ENCODE results near the gene TEDC1. TPM values are rescaled to one million over a fixed set of nuclear protein-coding genes. Genes with fewer than 3 reads are reported as not detected.

Gene TEDC1
- total RNA-seq, 1 donor from 2014 or later, result 6.2 TPM

DNA sequence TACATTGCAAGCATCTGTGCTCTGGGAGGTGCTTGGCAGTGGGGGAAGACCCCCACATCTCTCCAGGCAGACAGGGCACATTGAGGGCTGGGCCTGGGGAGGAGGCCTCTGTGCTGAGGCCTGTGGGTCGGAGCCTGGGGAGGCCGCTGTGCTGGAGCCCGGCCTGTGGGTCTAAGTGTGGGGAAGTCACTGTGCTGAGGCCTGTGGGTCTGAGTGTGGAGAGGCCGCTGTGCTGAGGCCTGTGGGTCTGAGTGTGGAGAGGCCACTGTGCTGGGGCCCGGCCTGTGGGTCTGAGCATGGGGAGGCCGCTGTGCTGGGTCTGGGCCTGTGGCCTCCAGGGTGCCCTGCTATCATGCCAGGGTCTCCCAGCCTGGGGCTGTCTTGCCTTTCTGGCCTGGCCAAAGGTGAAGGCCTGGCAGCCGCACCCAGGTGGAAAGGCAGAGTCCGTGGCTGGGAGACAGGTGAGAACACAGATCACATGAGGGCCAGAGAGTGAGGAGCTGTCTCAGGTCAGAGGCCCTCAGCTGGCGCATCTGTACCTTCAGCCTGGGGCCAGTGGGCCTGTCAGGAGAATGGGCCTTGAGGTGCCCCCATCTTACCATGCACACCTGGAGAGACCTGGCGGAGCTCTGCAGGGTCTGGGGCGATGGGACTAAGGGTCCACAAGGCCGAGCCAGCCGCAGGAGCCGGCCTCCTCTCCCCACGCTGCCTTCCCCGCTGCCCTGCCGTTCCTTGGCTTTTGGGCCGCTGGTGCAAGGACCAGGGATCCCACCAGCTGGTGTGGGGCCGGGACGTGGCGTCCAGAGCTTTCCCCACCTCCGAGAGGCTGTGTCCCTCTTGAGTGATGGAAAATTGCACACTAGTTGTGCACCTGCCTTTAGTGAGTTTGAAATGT, 35.0 kb upstream of the TEDC1 start:
- intact Hi-C loops (cut with DNase I), result no loop called here
- no peak for ATAC-seq (ENCODE audit: poor library complexity)
- DNase-seq, result no peak

DNA sequence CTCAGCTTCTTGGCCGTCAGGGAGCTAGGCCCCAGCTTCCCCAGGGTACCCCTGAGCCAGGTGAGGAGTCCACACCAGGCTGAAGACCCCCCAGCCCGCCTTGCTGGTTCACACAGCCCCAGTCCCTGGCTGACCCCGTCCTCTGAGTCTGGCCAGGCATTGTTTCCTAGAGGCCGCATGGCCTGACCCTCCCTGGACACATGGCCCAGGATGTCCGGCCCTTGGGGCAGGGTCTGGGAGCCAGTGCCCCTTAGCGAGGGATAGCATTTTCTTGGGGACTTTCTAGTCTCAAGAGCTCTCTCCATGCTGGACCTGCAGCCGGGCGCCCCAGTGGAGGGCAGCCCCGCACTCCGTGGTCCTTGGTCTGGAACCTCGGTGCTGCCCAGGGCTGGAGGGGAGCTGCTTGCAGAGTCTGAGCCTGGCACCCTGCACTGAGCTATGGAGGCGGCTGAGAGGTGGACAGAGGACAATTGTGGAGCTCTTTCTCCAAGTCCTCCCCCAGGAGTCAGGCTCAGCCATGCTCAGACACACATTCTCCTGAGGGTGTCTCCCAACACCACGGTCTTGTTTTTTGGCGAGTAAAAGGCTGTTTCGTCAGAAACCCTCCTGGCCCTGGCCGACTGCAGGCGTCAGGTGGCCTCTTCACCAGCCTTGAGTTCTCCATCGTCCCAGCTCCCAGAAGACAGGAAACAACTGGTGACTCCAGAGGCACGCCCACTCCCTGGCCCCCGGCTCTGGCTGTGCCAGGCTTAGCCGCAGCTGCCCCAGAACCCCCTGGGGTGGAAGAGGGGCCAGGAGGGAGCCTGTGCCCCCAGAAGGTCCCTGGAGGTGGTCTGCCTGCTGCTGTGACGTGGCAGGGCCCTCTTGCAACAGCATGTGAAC, 34.1 kb upstream of the TEDC1 start:
- DNase-seq (no peak), ATAC-seq (ENCODE audit: poor library complexity) (peak; percentile 13)
- intact Hi-C loops (cut with DNase I), result no loop called here

DNA sequence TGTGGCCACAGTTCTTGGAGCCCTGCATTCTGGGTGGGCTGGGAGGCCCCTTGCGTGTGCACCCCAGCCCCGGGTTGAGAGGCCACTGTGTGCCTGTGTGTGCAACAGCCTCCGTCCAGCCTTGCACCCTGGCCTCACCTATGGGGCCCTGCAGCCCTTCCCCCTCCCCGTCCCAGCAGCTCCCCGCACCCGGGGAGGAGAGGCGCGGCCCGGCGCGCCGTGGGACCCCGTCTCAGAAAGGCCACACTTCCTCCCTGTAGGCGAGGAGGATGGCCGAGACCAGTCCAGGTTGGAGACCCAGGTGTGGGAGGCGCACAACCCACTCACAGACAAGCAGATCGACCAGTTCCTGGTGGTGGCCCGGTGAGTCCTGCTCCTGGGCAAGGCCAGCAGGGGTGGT, 33.0 kb upstream of the TEDC1 start:
- intact Hi-C loops (cut with DNase I), result no loop called here
- ATAC-seq (ENCODE audit: poor library complexity), result no peak

DNA sequence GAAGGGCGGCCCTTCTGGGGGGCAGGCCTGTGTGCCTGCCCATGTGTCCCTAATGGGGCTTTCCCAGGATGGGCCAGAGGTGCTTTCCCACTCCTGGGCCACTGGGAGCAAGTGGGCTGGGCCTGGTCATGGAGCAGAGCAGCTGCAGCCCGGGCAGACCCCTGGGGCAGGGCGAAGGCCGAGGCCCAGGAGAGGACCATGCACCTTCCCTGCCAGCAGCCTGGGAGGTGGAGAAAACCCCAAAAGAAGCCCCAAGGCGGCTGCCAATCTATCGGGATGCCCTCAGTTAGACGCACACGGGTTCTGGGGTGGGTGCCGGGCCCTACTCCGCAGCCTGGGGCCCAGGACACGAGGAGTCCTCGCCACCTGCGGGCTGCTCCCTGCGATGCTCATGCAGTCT, 32.5 kb upstream of the TEDC1 start:
- ATAC-seq (ENCODE audit: poor library complexity) (no peak), DNase-seq (no peak)
- intact Hi-C loops (cut with DNase I), result no loop called here

More for the DNA sequence above, 33.0 kb upstream of the TEDC1 start:
- DNase-seq, result no peak

DNA sequence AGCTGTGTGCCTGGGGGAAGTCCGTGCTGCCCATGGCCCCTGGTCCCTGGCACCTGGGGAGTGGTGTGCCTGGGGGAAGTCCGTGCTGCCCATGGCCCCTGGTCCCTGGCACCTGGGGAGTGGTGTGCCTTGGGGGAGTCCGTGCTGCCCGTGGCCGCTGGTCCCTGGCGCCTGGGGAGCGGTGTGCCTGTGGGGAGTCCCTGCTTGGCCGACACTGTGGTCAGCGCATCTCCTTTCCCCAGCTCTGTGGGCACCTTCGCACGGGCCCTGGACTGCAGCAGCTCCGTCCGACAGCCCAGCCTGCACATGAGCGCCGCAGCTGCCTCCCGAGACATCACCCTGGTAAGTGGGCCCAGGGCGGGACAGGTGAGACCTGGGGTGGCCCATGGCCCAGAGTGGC, 30.9 kb upstream of the TEDC1 start:
- intact Hi-C loops (cut with DNase I), result no loop called here
- no peak for ATAC-seq (ENCODE audit: poor library complexity)
- no peak for DNase-seq

DNA sequence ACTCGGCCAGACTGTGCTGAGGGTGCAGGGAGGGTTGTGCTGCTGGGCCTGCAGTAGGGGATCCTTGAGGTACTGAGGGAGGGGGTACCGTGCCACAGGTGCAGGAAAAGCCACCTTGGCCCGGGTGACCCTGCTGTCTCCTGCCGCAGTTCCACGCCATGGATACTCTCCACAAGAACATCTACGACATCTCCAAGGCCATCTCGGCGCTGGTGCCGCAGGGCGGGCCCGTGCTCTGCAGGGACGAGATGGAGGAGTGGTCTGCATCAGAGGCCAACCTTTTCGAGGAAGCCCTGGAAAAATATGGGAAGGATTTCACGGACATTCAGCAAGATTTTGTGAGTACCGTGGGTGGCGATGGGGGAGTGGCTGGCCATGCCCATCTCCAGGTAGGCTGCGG, 30.4 kb upstream of the TEDC1 start:
- DNase-seq, result no peak
- intact Hi-C loops (cut with DNase I), result no loop called here
- ATAC-seq (ENCODE audit: poor library complexity), result no peak

DNA sequence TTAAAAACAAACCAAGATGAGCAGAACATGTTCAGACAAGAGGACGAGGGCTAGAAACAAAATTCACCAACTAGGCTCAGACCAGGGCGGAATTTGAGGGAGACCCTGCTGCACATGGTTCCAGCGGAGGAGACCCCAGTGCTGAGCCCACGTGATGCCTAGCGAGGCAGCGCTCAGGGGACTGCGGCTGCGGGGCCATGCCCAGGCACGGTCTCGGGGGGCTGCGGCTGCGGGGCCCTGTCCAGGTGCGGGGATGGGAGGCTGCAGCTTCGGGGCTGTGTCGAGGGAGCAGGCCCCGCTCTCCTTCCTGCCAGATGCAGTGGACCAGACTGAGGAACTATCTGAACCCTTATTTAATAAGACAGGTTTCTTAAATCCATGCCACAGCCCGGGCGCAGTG, 29.1 kb upstream of the TEDC1 start:
- ATAC-seq (ENCODE audit: poor library complexity) (no peak), DNase-seq (no peak)
- intact Hi-C loops (cut with DNase I), result no loop called here

DNA sequence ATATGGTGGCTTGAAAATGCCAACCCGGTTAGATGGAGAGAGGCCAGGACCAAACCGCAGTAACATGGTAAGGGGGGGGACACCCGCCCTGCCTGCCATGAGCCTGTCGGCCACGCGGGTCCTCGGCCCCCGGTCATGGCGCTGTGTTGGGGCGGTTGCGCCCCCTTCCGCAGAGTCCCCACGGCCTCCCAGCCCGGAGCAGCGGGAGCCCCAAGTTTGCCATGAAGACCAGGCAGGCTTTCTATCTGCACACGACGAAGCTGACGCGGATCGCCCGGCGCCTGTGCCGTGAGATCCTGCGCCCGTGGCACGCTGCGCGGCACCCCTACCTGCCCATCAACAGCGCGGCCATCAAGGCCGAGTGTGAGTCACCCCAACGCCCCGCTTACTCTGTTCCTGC, 26.5 kb upstream of the TEDC1 start:
- ATAC-seq (ENCODE audit: poor library complexity) (no peak), DNase-seq (no peak)
- intact Hi-C loops (cut with DNase I), result no loop called here

DNA sequence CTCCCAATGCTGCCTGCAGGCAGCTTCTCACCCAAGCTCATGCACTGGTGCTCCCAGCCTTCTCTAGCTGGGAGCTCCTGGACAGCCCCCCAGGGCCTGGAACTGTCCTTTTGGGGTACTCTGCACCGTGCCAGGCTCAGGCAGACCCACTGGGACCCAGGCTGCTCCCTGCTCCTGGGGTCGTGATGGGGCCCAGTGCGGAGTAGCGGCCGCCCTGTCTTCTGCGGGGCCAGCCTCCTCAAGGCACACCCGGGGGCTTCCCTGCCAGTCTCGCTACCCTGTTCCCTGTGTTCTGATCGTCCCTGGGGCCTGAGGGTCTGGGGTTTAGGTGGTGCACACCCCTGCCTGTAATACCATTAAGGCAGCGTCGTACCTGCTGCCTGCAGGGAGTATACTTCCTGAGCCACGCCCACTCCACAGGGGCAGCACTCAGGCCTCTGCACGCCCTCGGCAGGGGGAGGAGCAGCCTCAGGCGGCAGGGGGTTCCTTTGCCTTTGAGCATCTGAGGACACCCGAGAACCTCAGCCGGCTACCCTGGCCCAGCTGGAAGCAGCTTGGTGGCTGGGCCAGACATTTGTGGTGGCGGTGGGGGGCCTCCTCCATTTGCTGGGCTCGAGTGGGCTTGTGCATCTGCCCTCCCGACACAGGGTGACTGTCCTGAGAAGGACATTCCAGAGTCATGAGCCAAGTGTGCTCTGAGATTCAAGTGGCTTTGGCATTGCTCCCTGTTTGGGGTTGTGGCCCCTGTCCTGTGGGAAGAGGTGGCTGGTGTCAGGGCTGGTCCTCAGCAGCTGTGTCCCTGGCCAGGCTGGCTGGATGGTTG, 25.6 kb upstream of the TEDC1 start:
- intact Hi-C loops (cut with DNase I), result no loop called here
- ATAC-seq (ENCODE audit: poor library complexity) (peak; percentile 47), DNase-seq (peak; percentile 74)

DNA sequence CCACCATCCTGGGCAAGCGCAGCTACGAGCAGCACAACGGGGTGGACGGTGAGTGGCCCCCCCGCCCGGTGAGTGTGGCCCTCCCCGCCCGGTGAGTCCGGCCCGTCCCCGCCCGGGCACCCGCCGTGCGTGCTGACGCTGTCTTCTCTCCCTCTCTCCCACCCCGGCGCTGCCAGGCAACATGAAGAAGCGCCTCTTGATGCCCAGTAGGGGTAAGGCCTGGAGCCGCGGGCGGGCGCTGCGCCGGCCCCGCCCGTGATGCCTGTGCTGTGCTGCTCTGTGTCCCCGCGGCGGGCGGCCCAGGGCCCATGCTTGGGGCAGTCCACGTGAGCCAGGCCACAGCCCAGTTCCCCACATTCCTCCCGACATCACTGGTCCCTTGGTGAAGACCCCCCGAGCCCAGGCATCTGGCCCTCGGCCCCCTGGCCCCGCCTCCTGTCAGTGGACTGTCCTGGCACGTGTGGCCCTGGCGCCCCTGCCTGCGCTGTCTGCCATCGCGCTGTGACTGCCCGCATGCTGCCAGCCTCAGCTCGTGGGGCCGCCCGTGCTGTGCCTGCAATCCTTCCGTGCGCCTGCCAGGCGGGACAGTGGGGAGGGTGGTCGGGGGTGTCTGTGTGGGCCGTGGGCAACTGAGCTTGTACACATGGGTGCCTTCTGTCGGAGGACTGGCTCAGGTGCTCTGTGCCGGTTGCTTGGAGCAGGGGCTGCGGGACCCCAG, 24.4 kb upstream of the TEDC1 start:
- DNase-seq, result peak; percentile 88
- intact Hi-C loops (cut with DNase I), result no loop called here

DNA sequence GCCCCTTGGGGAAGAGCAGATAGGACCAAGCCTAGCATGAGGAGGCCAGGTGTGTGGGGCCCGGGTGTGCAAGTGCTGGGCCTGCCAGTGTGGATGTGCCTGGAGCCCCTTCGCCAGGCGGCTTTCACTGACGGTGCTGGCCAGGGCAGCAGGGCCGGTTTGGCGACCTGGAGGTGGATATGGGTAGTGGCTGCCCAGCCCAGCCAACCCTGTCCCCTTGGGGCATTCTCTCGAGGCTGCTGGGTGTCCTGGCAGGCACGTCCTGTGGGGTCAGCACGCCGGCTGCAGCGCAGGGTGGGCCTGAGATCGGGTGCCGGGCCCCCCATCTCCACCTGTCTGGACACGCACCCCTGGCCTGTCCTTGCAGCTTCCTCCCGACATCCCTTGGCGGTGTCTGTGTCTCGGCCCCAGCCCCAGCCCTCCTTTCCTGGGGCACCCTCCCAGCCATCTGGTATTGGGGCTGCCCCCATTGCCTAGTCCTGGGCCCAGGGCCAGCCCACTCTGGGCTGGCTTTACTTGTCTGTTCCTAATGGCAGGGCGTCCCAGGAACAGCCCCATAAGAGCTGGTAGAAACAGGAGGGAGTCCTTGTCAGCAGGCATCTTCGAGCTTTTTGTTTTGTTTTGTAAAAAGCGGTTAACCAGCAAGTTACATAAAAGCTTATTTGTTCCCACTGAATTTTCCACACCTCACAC, 23.7 kb upstream of the TEDC1 start:
- no peak for DNase-seq
- no peak for ATAC-seq (ENCODE audit: poor library complexity)
- intact Hi-C loops (cut with DNase I), result no loop called here

More for the DNA sequence above, 24.4 kb upstream of the TEDC1 start:
- peak; percentile 56 for ATAC-seq (ENCODE audit: poor library complexity)

DNA sequence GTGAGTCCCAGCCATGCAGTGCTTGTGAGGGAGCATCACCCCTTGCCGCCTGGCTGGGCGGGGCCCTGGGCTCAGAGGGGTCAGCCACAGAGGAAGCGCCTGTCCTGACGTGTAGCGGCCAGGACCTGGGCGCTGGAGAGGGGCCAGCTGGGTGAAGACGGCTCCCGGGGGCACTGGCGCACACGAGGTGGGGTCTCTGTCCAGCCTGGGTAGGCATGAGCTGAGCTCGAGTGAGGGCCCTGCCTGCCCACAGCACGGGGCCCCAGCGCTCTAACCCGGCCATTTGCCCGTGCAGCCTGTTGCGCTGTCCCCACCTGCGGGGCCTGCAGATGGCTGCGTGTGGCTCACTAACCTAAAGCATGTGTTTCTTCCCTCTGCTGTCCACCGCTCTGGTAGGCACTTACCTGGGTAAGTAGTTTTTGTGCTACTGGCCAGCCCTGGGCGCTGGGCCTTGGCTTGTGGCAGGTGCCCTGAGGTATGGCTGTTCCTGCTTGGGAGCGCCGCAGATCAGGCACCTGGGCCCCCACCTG, 23.0 kb upstream of the TEDC1 start:
- DNase-seq (no peak), ATAC-seq (ENCODE audit: poor library complexity) (no peak)
- intact Hi-C loops (cut with DNase I), result no loop called here

DNA sequence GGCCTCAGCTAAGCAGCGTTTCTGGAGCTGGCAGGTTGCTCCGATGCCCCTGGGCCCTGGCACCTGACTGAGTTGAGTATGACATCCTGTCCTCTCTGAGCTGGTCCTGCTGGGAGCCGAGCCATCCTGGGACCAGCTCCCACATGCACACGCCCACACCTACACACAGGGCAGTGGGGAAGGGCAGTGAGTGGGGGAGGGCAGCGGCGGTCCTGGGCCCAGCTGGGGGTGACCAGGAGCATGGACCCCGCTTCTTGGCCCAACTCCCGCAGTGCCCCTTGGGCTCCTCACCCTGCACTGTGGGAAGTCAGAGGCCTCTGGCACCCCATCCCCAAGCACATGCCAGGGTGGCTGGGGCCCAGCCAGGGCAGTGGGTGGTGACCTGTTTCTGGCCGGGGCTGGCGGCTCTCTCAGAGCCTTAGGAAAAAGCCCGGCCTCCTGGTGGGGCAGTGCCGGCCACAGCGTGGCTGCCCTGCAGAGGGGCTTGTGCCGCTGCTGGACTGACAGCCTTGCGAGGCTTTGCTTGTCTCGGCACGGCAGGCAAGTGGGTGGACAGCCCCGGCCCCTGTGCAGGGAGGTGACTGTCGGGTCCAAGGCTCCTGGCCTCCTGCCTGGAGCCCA, 22.3 kb upstream of the TEDC1 start:
- intact Hi-C loops (cut with DNase I), result no loop called here
- DNase-seq, result peak; percentile 76
- peak; percentile 9 for ATAC-seq (ENCODE audit: poor library complexity)

DNA sequence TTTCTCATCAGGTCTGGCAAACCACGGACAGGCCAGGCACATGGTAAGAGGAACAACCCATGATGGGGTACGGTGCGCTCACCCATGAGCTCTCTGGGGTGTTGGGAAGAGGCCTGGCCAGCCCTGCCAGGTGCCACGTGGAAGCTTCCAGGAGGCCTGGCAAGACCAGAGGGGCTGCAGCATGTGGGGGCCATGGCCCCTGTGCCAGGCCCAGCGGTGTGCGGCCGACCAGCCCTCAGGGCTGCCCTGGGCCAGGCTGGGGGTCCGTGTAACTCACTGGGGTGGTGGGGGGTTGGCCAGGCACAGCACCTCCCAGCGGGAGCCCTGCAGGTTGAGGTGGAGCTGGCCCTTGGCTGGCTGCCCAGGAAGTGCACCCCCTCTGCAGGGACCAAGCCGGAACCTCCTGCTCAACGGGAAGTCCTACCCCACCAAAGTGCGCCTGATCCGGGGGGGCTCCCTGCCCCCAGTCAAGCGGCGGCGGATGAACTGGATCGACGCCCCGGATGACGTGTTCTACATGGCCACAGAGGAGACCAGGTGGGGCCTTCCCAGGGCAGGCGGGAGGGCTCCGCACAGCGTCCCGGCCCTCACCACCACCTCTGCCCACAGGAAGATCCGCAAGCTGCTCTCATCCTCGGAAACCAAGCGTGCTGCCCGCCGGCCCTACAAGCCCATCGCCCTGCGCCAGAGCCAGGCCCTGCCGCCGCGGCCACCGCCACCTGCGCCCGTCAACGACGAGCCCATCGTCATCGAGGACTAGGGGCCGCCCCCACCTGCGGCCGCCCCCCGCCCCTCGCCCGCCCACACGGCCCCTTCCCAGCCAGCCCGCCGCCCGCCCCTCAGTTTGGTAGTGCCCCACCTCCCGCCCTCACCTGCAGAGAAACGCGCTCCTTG, 21.3 kb upstream of the TEDC1 start:
- DNase-seq (peak; percentile 73), ATAC-seq (ENCODE audit: poor library complexity) (no peak)
- intact Hi-C loops (cut with DNase I), result no loop called here

DNA sequence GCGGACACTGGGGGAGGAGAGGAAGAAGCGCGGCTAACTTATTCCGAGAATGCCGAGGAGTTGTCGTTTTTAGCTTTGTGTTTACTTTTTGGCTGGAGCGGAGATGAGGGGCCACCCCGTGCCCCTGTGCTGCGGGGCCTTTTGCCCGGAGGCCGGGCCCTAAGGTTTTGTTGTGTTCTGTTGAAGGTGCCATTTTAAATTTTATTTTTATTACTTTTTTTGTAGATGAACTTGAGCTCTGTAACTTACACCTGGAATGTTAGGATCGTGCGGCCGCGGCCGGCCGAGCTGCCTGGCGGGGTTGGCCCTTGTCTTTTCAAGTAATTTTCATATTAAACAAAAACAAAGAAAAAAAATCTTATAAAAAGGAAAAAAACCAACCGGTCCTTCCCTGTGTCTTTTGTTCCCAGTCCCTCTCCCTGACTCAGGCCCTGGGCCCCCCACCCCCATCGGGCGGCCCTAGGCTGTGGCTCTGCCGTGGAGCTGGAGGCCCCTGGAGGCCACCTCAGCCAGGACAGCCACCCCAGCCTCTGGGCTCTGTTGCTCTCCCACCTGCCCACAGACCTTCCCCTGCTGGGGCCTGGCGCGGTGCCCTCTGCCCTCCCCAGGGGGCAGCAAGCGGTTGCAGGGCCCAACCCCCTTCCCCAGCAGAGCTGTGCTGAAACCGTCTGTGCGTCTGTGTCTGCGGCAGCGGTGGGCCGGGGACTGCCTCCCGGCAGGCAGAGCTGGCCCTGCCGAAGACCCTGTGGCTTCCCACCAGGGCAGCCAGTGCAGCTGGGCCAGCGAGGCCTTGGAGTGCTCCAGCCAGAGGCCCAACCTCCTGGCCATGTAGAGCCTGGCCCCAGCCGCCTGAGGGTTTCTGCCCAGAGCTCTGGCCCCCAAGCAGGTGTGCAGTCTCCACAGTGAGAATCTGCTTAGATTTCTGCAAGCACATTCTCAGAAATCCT, 20.4 kb upstream of the TEDC1 start:
- ATAC-seq (ENCODE audit: poor library complexity), result no peak
- intact Hi-C loops (cut with DNase I), result no loop called here

More for the DNA sequence above, 20.4 kb upstream of the TEDC1 start:
- no peak for DNase-seq
